ENCODE data around the gene RFX8.

- no peak for TF ChIP-seq CTCF (conservative IDR thresholded peaks at IDR 0.05; ENCODE audit: low read depth, low read length)
- no peak for TF ChIP-seq EZH2 (IDR thresholded peaks at IDR 0.05; ENCODE audit: borderline replicate concordance, low read depth, low read length, poor library complexity, severe bottlenecking)
These were observed 18.1 kb upstream of the RFX8 start for GRCh38 chr2:101492936-101493473.

Measured in A673 (cell line).